ENCODE data around the gene SEC22A.

- TF ChIP-seq CTCF (IDR thresholded peaks at IDR 0.05) (no peak), EP300 (IDR thresholded peaks at IDR 0.05) (no peak)
These were observed 46.2 kb upstream of the SEC22A start for GRCh38 chr3:123155471-123156011.
